Activated CD8-positive, alpha-beta memory T cell treated with anti-CD3 and anti-CD28 coated beads, Interleukin-2, amount 50 U/mL, for 1 hour (primary cell): ENCODE data around the gene MB21D2.
"Not testable (repeated sequence)": the region's sequence is repeated elsewhere in the genome, so short reads cannot be mapped to it uniquely, and the experiment has no call there.

Experiments
- DNase-seq: peaks from one replicate; pipeline ENCODE4 v3.0.0-alpha.2; 2020; ENCODE audit errors: extremely low read depth

MB21D2 gene

DNA sequence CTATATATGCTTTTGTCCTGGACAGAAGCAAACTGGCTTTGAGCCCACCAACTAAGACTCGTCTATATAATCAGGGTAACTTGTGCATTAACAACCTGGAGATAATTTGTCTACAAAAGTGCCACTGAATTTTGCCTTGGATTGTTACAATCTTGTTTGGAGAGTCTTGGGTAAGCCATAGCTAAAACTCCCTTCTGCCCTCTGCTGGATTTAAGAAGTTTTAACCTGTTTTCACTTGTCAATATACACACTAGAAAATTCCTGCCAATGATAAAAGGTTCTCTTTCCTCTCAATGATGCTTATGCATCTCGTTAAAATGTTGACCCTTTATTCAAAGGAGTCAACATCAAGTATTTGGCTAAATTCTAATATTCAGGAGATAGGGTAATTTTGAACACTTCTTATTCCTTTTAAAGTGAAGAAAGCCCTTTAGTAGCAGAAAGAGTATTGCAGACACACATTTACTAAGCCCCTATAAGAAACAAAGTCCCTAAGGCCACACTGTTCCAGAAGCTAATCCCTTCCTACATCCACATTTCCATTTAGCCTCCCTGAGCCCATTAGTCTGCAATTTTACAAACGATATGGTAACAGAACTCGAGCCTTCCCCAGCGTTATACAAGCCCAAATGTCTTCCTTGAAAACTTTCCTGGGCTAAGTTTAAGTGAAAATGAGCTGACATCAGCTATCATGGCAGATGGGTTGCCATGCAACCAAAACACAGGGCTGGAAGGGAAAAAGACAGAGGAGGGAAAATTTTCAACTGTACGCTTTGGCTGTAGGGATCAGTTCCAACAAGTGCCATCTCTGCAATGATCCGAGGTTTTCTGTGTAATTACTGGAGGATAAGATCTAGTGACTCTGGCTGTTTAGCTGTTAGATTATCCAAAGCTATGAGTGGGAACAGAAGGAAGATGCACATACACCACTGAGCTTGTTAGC is 114.4 kb downstream of the MB21D2 start:
- no peak for DNase-seq

DNA sequence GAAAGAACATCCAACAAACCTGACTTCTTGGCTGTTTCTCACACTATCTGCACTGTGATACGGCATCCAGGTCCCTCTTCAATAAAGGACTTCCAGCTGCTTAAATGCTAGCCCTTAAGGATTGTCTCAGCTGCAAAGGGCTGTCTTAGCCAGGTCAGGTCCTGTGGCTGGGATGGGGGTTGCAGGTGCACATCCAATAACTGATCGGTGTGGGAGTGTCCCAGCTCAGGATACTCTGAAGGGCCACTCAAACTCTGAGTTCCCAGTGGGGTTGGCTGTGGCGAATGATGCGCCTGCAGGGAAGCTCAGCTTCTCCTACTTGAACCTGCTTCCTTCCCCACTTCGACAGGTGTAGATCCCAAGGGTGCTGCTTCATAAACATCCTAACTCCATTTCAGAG is 115.7 kb downstream of the MB21D2 start:
- no peak for DNase-seq

DNA sequence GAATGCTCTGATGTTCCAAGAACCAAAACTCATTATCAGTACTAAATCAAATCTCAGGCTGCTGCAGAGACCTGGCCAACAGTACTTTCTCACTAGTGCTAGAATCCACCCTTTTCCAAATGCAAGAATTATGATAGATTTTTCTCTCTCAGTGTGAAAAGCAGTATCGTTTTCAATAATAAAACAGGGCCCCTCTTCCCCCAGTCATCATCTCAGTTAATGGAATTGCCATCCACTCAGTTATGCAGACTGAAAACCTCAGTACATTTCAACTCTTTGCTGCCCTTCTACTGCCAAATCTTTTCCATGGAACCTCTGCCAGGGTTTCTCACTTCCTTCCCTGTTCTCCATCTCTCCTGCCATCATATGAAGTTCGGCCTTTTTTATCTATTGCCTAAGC is 117.9 kb downstream of the MB21D2 start:
- DNase-seq = no peak

DNA sequence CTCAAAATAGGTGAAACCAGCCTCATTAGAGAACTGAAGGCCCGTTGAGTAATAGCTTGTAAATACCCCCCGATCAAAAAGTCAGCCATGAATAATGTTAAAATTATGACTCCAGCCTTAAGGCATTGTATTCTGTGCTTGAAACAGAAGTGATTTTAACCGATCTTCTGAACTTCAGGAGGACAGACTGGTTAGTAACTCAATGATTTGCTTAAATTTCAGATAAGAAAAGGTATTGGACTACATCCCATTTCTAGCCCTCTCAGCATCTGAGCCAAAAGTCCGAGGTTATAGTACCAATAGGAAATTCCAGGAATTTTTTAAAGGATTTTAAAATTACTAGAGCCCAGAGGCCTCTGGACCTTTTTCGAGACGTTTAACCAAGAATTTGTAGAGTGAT is 122.6 kb downstream of the MB21D2 start:
- DNase-seq = no peak

DNA sequence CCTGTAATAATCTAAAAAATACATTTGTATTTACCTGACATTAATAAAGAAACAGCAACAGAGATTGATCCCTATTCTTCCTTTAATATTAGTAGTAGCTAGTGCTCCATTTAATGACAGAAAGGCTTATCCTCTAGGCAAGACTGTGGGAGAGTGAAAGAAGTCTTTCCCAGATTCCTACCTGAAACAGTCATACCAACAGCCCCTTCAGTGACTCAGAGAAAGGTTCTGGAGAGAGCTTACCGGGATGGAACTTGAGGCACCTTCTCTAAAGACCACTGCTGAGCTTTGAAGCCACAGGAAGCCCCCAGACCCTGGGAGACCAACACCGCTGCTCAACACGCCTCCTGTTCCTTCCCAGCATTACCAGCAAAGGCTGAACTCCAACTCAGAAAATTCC is 123.4 kb downstream of the MB21D2 start:
- DNase-seq = no peak

DNA sequence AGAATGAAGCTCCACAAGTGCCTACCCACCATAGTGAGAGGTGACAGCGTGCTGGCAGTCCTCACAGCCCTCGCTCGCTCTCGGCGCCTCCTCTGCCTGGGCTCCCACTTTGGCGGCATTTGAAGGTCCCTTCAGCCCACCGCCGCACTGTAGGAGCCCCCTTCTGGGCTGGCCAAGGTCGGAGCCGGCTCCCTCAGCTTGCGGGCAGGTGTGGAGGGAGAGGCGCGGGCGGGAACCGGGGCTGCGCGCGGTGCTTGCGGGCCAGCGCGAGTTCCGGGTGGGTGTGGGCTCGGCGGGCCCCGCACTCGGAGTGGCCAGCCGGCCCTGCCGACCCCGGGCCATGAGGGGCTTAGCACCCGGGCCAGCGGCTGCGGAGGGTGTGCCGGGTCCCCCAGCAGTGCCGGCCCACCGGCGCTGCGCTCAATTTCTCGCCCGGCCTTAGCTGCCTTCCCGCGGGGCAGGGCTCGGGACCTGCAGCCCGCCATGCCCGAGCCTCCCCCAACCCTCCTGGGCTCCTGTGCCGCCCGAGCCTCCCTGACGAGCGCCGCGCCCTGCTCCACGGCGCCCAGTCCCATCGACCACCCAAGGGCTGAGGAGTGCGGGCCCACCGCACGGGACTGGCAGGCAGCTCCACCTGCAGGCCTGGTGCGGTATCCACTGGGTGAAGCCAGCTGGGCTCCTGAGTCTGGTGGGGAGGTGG is 128.7 kb downstream of the MB21D2 start:
- not testable (repeated sequence) for DNase-seq

DNA sequence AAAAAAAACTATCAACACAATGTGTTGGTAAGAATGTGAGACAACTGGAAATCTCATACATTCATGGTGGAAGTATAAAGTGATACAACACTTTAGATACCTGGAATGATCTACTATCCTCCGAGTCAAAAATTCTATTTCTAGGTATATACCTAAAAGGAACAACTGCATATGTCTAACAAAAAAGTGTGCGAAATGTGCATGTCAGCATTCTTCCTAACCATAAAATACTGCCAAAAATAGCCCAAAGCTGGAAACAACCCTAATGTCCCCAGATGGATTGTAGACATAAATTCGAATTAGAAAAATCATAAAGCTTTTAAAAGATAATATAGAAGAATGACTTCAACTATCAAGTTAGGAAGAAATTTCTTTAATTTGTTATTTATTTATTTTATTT is 139.1 kb downstream of the MB21D2 start:
- no peak for DNase-seq

DNA sequence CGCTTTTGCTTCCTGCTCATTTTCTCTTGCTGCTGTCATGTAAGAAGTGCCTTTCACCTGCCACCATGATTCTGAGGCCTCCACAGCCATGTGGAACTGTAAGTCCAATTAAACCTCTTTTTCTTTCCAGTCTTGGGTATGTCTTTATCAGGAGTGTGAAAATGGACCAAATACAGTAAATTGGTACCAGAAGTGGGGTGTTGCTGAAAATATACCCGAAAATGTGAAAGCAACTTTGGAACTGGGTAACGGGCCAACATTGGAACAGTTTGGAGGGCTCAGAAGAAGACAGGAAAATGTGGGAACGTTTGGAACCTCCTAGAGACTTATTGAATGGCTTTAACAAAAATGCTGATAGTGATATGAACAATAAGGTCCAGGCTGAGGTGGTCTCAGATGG is 143.3 kb downstream of the MB21D2 start:
- DNase-seq = not testable (repeated sequence)

DNA sequence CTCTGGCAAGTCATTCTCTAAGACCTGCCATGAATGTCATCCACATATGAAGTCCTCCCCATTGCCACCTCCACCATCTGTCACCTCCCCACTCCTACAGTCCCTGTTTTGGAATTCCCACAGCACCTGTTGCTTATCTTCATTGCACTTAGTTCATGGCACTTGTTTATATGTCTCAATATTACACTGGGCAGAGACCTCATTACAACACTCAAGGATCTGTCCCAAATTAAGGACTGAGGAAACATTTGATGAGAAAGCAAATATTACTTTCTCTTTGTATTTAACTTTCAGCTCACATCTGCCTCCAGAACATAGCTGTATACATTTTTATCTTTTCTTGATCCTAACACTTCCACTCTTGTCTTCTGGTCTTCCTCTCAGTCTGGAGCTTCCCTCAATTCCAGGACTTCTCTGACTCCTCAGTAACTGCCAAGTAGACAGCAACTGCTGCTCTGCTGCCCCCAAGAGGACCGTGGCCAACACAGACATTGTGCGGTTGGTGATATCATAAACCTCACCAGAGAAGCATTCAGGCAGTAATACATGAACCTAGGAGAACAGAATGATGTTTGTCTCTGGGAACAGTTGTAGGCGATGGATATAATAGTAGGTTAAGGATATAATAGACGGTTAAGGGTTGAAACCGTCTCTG is 145.3 kb downstream of the MB21D2 start:
- no peak for DNase-seq

DNA sequence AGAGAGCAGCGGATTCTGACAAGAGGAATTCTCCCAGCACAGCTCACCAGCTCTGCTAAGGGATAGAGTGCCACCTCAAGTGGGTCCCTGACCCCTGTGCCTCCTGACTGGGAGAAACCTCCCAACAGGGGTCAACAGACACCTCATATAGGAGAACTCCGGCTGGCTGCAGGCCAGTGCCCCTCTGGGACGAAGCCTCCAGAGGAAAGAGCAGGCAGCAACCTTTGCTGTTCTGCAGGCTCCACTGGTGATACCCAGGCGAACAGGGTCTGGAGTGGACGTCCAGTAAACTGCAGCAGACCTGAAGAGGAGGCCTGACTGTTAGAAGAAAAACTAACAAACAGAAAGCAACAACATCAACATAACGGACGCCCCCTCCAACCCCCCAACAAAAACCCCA is 159.0 kb downstream of the MB21D2 start:
- no peak for DNase-seq

DNA sequence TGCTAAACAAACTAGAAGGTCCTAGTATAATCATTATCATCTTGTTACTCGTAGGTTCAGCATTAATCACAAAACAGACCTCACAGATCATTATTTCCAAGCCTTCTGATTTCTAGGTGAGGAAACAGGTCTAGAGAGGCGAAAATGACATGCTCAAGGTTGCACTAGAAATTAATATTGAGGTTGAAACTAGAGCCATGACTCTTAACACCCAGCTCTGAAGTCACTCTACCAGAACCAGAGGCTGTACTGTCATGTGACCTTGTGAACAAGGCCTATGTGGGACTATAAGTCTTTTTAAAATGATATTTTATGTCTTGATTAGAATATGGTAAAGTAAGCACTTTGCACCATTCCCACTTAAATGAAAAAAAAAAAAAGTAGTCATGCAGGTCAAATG is 166.5 kb downstream of the MB21D2 start:
- no peak for DNase-seq

DNA sequence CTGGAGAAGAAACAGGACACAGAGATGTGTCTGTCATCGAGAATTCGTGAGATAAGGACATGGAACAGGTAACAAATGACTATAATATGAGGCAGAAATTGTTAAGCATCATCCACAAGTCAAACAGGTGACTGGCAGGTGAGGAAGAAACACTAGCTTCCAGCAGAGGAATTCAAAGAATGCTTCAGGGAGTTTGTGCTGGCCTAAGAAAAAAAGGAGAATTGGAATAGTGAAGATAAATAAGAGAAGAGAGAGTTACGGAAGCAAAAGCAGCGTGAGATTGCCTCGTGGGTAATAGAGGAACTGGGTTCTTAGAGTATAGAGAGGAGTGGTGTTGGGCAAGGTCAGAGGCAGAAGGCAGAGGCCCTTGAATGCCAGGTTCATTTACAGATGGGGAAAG is 167.5 kb downstream of the MB21D2 start:
- DNase-seq = no peak

DNA sequence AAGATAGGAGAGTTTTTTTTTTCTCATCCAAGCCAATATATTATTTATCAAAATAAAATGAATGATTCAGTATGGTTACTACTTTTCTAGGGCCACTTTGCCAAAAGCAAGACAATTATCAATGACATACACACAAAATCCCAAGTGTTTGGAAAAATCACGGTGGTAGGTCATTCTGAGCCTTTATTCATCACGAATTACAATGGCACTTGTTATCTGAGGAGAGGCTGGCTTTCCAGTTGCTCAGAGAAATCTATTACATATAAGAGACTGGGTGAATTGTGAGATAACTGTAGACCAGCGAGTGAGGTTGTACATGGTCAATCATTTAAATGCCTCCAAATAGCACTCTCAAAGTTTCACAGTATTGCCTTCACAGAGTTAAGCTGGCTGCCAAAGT is 169.9 kb downstream of the MB21D2 start:
- no peak for DNase-seq

DNA sequence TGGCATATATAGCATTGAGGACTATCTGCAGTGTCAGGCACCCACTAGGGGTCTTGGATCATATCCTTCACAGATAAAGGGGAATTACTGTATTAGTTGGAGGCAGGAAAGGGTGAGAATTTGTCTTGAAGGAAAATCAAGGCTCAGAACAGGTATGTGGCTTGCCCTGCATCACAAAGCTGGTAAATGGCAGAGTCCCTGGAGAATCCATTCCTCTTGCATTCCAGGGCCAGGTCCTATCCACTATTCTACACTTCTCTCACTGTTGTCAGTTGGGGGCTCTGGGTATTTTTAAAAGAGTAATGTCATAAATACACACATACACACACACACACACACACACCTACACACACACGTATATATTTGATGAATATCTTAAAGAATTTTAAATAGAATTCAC is 170.5 kb downstream of the MB21D2 start:
- DNase-seq = no peak
